Posterior vena cava (tissue), 2 donors: ENCODE data around the gene KPNA5. TPM values are rescaled to one million over a fixed set of nuclear protein-coding genes. Genes with fewer than 3 reads are reported as not detected.
"Not testable (repeated sequence)": the region's sequence is repeated elsewhere in the genome, so short reads cannot be mapped to it uniquely, and the experiment has no call there.

Source experiments
- DNase-seq: peaks from one replicate; pipeline ENCODE4 v3.0.0-alpha.2; 2020; ENCODE audit warnings: low spot score
- intact Hi-C, 2 donors: fragments of 100-400 bp; cut with DNase I; formaldehyde crosslinking; loops; one replicate each; pipeline versions ENCODE4 v1.14.1 to v1.14.2; 2022 to 2023
- long read RNA-seq, 2 donors: library from polyadenylated mRNA; unstranded; transcript quantifications; one replicate each; pipeline ENCODE4 v2.0.0, GENCODE V29; 2020 to 2021
- total RNA-seq, 2 donors: library from RNA; stranded (reverse); fragmentation: NEBNext Ultra II Directional; extraction: Animal tissue kit (Norgen Biotek cat#: 25700); gene quantifications; one replicate each; pipeline ENCODE4 v1.2.1, GENCODE V29; 2021
- donor health status: DM: yes; HTN: yes; CAD: no.
- donor health status: DM: yes; HTN: yes; CAD: no.

The KPNA5 gene
- 10 to 100 TPM; 18.3 to 23.7 TPM for total RNA-seq
- long read RNA-seq, donor 1, full-length matches to known transcripts = 1 of 4 reads
- long read RNA-seq, donor 1, partial matches to known transcripts = 0 of 4 reads
- long read RNA-seq, donor 1, other reads (novel, unspliced or antisense) = 3 of 4 reads
- long read RNA-seq, donor 2, full-length matches to known transcripts = 6 of 9 reads
- long read RNA-seq, donor 2, partial matches to known transcripts = 0 of 9 reads
- long read RNA-seq, donor 2, other reads (novel, unspliced or antisense) = 3 of 9 reads

DNA sequence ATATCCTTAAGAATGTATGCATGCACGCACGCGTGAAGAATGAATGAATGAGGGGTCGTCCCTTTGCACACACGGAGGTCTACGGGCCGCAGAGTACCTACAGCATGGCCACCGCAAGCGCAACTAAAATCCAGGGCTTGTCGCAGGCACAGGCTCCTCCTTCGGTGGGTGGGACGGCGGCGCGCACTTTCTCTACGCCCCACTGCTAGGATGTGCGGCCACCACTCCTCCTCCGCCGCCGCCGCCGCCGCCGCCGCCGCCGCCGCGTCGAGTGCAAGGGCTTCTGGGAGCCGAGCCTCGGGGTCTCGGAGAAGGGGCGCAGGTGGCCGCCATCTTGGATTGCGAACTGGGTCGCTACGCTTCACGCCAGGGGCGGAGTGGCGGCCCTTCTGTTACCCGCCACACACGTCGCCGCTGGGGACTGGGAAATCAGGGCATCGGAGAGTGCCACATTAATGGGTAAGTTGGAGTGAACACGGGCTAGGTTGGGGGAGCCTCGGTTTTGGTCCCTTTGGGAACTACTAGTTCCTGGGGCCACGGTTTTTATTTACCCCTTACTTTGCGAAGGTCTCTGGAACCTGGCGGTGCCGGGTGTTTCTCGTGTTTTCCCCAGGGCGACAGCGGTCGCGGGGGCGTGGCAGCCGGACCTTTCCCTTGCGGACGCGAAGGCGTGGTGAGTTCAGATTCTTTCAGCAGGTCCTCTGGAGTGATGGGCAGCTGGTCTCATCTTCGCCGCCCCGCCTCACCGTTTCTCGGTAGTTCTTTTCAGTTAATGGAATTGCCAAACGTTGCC lies at the start of gene KPNA5:
KPNA5 (plus strand) TSS at position 332 of the 793 bp plus-strand sequence; CDS start at position 456, 124 bp downstream.
- intact Hi-C loops = no loop called here
- DNase-seq = peak; percentile 97

DNA sequence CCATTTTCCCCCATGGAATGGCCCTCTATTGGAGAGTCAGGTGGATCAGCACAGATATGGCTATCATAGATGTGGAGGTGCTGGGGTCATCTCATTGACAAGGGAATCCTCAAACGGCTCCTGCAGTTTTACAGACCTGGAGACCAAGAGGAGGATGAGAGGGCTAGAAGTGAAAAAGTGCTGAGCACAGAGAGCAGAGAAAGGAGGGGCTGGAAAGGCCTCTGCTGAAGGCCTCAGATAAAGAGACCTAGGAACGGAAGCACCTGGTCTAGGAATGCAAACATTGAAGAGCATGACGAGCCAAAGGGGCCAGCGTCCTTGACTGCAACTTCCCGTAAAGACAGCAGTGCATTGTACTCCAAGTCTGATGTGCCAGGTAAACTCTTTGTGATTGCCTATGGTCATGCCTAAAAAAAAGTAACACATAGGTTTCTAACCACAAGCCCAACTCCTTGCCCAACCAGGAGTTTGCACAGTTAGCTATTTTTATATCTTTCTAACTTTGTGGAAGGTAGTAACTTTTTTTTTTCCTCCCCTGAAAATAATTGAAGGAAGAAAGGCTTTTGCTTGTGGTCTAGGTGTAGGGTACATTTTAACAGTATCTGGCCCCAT lies 49.5 kb upstream of the KPNA5 start:
- intact Hi-C loops = no loop called here
- DNase-seq = no peak

DNA sequence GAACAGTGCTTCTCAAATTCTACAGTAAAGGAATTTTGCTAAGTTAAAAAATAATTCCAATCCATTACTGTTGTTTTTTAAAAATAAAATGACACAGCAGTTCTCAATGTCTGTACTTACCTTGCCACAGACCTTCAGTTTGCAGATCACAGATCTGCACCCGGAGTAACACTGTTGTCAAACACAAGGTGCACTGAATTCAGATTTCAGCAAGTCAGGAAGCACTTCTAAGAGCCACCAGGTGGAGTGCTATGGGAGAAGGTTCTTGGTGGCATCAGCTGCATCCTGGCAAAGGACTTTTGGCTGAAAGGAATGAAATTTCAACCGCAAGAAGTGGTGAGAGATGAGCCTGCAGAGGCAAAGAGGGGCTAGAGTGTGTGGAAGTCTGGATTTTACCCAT lies 47.3 kb upstream of the KPNA5 start:
- intact Hi-C loops = no loop called here
- no peak for DNase-seq

DNA sequence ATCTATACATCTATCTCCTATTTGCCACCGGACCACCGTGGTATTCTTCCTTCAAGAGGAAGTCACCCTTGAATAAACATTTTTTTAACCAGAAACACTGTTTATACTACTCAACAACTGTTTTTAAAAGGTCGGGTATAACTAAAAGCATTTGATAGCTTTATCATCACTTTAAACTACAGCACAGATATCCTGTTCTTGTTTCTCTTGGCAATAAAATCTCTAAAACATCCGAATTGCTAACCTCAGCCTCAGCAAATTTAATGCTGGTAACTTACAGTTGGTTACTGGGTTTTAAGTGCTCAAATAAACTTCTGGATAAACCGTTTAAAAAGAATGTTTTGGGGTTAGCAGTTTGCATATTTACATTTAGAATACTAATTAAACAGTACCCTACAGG lies 32.9 kb upstream of the KPNA5 start:
- intact Hi-C loops = no loop called here
- DNase-seq = no peak

DNA sequence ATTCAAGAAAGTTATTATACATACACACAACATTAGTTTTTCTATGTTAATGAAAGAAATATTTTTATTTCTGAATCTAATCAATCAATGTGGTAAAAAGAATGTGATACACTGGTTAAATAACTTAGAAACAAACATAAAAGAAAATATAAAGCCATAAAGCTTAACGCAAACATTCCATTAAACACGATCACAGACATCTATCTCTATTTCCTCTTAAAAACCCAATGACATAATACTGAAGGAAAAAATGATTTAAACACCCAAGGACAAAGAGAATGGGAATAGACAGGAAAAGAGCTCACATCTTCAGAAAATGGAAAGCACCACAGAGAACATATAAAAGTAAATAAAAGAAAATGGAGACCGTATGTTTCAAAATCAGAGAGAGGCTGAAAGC lies 31.9 kb upstream of the KPNA5 start:
- DNase-seq = no peak
- intact Hi-C loops = no loop called here

DNA sequence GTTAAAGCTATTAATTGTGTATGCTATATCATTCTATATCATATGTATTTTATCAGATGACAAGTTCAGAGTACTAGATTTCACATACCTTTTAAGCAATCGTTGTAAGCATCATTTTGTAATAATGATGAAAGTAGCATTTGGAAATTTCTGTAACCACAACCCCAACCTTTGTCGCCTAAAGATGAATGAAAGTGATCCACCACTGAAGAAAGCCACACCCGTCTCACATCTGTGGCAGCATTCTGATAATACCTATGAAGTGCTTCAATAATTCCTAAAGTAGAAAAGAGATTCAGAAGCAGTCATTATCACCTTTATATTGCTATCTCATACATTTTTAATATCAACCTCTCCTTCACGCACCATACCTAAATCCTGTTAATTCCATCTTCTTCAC lies 29.1 kb upstream of the KPNA5 start:
- DNase-seq = no peak
- intact Hi-C loops = no loop called here

DNA sequence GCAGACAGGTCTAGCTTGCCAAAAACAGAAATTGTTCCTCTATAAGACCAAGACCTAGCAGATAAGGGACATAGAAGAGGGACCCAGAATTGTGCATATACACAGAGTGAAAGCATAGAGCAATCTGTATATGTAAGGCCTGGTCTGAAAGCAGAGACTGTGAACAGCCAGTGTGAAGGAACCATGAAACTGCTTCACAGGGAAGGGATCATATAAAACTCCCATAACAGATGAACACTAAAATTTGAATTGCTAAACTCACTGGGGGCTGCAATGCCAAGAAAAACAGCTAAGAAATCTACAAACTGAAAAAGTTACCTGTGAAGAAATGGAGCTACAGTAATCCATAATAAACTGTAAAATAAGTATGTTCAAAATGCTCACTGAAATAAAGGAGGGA lies 19.4 kb upstream of the KPNA5 start:
- DNase-seq = no peak
- intact Hi-C loops = no loop called here

DNA sequence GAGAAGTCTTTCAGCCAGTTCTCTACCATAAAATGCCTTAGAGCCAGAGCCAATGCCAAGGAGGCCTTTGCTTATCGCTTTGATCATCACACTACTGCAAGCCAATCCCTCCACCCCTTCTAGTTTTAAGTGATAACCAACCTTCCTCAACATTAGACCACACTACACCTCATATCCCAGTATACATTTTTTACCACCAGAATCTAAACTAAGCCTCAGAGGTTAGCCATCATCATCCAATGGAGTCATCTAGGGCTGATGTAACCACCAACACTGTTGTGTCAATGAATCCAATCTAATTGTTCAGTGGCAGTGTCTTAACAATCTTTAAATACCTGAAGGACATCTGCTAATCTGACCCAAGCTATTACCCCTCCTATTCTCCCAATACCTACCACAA lies 18.8 kb upstream of the KPNA5 start:
- intact Hi-C loops = no loop called here
- no peak for DNase-seq

DNA sequence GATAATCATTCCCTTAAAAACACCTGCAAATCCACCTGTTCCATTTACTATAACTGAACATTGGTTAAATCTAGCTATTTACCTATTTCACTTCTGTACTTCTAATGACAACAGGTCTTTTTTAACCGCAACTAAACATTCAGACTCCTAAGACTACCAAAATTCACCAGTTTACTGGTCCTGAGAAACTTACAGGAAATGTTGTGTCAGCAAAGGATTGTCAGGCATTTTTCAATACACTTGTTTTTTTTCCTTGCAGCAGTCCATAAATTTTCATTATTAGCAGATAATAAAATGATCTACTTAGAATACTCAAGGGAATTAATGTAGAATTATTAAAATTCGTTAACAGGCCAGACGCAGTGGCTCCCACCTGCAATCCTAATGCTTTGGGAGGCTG lies 17.7 kb upstream of the KPNA5 start:
- DNase-seq = no peak
- intact Hi-C loops = no loop called here

DNA sequence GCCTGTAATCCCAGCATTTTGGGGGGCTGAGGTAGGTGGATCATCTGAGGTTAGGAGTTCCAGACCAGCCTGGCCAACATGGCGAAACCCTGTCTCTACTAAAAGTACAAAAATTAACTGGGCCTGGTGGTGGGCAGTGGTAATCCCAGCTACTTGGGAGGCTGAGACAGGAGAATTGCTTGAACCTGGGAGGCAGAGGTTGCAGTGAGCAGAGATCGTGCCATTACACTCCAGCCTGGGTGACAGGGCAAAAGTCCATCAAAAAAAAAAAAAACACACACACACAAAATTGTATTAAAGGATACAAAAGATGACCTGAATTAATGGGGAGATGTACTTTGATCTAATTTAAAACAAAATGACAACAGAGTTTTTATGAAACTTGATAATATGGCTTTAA lies 16.8 kb upstream of the KPNA5 start:
- intact Hi-C loops, DNase-seq: not testable (repeated sequence)

DNA sequence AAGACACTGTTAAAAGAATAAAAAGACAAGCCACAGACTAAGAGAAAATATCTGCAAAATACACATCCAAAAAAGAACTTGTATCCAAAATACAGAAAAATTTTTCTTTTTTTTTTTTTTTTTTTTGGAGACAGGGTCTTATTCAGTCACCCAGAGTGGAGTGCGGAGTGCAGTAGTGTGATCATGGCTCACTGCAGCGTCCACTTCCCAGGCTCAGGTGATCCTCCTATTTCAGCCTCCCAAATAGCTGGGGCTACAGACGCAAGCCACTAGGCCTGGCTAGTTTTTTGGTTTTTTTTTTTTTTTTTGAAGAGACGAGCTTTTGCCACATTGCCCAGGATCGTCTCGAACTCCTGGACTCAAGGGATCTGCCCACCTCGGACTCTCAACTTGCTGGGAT lies 15.5 kb upstream of the KPNA5 start:
- DNase-seq = no peak
- intact Hi-C loops = no loop called here

DNA sequence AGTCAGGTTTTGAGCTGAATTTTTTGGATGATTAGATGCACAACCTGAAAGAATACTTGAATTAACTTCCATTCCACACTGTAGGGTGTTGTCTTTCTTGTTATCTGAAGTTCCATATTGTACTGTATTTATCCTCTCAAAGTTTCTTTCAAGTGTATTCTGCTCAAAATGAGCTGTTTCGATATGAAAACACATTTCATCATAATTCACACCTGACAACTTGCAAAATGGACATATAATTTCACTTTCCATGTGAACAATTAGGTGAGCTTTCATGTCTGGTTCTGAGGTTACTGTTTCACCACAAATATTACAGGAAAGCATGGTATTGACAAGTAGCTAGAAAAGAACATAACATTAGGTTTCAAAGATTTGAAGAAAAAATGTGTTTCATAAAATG lies 14.1 kb upstream of the KPNA5 start:
- no peak for DNase-seq
- intact Hi-C loops = no loop called here

DNA sequence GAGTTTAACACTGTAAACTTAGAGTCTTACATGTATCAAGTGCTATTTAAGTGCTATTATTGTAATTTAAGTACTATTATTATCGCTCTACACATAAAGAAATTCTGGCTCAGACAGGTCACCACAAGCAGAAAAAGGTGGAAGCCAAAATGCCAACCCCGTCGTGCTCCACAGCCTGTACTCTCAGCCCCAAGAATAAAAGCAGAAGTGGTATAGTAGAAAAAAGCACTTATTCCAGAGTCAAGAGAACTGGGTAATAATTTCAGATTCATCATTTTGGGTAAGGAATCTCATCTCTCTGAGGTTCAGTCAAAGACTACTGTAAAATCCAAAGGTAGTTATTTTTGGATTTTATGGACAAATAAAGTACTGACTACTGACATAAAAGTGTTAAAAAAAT lies 13.4 kb upstream of the KPNA5 start:
- DNase-seq = no peak
- intact Hi-C loops = no loop called here

DNA sequence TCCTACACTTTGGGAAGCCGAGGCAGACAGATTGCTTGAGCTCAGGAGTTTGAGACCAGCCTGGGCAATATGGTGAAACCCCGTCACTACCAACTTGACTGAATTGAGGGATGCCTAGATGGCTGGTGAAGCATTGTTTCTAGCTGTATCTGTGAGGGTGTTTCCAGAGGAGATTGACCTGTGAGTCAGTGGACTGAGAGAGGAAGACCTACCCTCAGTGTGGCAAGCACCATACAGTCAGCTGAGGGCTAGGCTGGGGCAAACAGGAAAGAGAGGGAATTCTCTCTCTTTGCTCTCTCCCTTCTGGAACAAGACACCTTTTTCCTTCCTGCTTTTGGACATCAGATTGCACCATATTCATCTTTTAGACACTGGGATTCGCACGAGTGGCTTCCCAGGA lies 8.7 kb upstream of the KPNA5 start:
- intact Hi-C loops = no loop called here
- DNase-seq = no peak

DNA sequence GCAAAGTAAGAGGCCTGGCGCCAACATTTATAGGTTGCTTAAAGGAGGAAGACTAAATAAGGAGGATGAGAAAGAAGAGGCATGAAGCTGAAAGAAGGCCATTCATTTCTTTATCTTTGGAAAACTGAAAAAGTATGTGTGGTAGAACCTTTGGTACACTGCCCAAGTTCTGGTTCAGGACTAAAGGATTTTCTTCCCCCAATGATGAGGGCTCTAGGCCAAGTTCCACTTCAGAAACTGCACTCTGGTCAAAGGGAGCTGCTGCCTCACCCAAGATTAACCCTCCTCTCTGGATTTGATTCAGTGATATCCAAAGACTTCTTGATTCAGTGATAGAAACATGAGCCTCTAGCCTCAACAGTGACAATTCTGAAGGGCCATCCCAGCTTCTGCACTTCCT lies 5.0 kb upstream of the KPNA5 start:
- intact Hi-C loops = no loop called here
- DNase-seq = no peak

DNA sequence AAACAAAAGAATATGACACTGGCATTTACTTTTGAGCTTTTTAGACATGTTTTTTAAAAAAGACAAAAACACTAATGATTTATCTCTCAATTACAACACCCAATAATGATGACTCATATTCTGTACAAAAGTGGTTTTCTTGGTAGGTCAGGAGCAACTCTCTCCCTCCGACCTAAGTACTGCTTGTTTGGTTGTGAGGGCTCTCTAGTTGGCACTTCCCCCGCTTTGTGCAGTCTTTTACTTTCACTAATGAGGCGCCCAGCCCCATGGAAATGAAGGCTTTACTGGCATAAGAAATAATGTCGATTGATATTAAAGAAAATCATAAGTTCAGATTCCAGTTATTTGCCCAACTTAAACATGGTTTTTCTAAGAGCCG lies 1.3 kb downstream of the KPNA5 start:
- intact Hi-C loops = no loop called here
- no peak for DNase-seq

DNA sequence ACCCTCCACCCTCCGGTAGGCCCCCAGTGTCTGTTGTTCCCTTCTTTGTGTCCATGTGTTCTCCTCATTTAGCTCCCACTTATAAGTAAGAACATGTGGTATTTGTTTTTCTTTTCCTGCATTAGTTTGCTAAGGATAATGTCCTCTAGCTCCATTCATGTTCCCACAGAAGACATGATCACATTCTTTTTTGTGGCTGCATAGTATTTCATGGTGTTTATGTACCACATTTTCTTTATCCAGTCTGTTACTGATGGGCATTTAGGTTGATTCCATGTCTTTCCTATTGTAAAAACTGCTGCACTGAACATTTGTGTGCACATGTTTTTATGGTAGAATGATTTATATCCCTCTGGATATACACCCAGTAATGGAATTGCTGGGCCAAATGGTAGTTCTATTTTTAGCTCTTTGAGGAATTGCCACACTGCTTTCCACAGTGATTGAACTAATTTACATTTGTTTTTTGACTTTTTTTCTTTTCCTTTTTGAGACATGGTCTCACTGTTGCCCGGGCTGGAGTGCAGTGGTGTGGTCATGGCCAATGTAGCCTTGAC lies 4.5 kb downstream of the KPNA5 start:
- no peak for DNase-seq
- intact Hi-C loops = no loop called here

DNA sequence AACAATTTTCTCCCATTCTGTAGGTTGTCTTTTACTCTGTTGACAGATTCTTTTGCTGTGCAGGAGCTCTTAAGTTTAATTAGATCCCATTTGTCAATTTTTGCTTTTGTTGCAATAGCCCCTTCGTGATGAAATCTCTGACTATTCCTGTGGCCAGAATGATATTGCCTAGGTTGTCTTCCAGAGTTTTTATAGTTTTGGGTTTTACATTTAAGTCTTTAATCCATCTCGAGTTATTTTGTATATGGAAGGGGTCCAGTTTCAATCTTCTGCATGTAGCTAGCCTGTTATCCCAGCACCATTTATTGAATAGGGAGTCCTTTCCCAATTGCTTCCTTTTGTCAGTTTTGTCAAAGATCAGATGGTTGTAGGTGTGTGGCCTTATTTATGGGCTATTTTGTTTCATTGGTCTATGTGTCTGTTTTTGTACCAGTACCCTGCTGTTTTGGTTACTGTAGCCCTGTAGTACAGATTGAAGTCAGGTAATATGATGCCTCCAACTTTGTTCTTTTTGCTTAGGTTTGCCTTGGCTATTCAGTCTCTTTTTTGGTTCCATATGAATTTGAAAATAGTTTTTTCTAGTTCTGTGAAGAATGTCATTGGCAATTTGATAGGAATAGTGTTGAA lies 5.6 kb downstream of the KPNA5 start:
- intact Hi-C loops, DNase-seq: not testable (repeated sequence)

DNA sequence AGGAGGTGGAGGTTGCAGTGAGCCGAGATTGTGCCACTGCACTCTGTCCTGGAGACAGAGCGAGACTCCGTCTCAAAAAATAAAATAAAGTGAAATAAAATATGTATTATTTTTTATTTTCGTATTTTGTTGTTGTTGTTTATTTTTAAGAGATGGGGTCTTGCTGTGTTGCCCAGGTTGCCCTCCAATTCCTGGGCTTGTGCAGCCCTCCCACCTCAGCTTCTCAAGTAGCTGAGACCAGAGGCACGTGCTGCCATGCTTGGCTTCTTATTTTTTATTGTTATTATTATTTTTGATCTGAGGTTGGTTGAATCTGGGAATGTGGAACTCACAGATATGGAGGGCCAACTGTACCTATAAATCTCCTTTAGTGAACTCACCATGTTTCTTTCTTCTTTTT lies 10.1 kb downstream of the KPNA5 start:
- DNase-seq = no peak
- intact Hi-C loops = no loop called here

DNA sequence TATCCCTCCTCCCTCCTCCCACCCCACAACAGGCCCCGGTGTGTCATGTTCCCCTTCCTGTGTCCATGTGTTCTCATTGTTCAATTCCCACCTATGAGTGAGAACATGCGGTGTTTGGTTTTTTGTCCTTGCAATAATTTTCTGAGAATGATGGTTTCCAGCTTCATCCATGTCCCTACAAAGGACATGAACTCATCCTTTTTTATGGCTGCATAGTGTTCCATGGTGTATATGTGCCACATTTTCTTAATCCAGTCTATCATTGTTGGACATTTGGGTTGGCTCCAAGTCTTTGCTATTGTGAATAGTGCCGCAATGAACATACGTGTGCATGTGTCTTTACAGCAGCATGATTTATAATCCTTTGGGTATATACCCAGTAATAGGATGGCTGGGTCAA lies 11.9 kb downstream of the KPNA5 start:
- DNase-seq, intact Hi-C loops: not testable (repeated sequence)
